Measurements from ENCODE around the gene GON7.

DNA sequence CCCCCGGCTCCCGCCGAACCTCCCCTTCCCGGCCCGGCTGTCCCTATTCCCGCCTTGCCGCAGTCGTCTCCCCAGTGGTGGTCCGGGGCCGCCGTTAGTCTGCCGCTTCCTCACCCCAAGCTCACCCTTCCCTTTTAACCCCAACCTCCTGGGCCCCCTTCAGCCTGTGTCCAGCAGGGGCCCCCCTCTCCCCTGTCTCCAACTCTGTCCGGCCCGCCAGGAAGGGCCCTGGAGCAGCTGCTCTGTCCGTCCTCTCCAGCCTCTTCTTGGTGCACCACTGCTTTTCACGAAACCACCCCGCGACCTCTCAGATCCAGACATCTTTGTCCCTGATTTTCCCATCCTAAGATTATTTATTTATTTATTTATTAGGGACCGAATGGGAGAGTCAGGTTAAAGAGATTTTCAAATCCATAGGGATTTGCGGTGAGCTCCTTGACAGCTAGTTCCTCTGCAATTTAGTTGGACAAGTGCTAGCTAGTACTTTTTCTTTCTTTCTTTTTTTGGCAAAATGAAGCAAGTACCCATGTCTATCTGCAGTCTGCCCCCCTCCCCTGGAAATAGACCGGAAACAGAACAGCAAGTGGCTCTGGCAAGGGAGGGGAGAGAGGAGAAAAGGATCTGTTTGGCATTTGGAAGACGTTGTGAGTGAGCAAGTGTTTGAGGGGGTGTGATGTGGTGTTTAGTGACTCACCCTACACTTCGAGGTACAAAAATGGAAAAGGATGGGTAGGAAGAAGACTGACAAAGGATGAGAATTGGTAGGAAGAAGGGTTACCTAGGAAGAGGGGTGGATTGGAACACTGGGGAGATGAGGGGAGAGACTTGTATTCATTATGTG, 823 bp upstream of the GON7 start:
- TF ChIP-seq, protein P1, sequence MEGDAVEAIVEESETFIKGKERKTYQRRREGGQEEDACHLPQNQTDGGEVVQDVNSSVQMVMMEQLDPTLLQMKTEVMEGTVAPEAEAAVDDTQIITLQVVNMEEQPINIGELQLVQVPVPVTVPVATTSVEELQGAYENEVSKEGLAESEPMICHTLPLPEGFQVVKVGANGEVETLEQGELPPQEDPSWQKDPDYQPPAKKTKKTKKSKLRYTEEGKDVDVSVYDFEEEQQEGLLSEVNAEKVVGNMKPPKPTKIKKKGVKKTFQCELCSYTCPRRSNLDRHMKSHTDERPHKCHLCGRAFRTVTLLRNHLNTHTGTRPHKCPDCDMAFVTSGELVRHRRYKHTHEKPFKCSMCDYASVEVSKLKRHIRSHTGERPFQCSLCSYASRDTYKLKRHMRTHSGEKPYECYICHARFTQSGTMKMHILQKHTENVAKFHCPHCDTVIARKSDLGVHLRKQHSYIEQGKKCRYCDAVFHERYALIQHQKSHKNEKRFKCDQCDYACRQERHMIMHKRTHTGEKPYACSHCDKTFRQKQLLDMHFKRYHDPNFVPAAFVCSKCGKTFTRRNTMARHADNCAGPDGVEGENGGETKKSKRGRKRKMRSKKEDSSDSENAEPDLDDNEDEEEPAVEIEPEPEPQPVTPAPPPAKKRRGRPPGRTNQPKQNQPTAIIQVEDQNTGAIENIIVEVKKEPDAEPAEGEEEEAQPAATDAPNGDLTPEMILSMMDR (IDR thresholded peaks at IDR 0.05) = peak in 1 of 6 experiments; percentile 10
- no peak for TF ChIP-seq POLR2A (IDR thresholded peaks at IDR 0.05)
